Smooth muscle cell (in vitro differentiated cells): ENCODE data around the gene UFM1. TPM values are rescaled to one million over a fixed set of nuclear protein-coding genes. Genes with fewer than 3 reads are reported as not detected.
A peak's percentile ranks its signal among the peaks of the same experiment; 100 is the strongest.

Source experiments
- DNase-seq: peaks from one replicate; lab custom pipeline; 2025; ENCODE audit not compliant: unreplicated experiment; lab: John Stamatoyannopoulos, UW
- H2AFZ ChIP-seq: fragments of 200-600 bp; sonication (generic); 2 replicates; pipeline ENCODE4 v1.6.0; 2016; ENCODE audit warnings: antibody characterized with exemption, low read depth, mild to moderate bottlenecking
- H3F3A ChIP-seq: fragments of 200-600 bp; sonication (generic); 2 replicates; pipeline ENCODE4 v1.6.0; 2017; ENCODE audit warnings: antibody characterized with exemption, low read depth
- H3K27ac ChIP-seq: fragments of 200-600 bp; sonication (generic); 2 replicates; pipeline ENCODE4 v1.5.1; 2016; ENCODE audit warnings: low read depth, mild to moderate bottlenecking
- H3K27me3 ChIP-seq: fragments of 200-600 bp; sonication (generic); 2 replicates; pipeline ENCODE4 v1.6.1; 2016; ENCODE audit warnings: low read depth, mild to moderate bottlenecking
- H3K36me3 ChIP-seq: fragments of 200-600 bp; sonication (generic); 2 replicates; pipeline ENCODE4 v1.5.1; 2016; ENCODE audit warnings: low read depth
- H3K4me1 ChIP-seq: fragments of 200-600 bp; sonication (generic); 2 replicates; pipeline ENCODE4 v1.5.1; 2016; ENCODE audit warnings: low read depth
- H3K4me2 ChIP-seq: fragments of 200-600 bp; sonication (generic); 2 replicates; pipeline ENCODE4 v1.6.0; 2016; ENCODE audit warnings: mild to moderate bottlenecking
- H3K4me3 ChIP-seq: fragments of 200-600 bp; sonication (generic); 2 replicates; pipeline ENCODE4 v1.5.1; 2016; ENCODE audit warnings: mild to moderate bottlenecking
- H3K79me2 ChIP-seq: fragments of 200-600 bp; sonication (generic); 2 replicates; pipeline ENCODE4 v1.6.0; 2016; ENCODE audit warnings: low read depth, mild to moderate bottlenecking
- H3K9ac ChIP-seq: fragments of 200-600 bp; sonication (generic); 2 replicates; pipeline ENCODE4 v1.6.0; 2016; ENCODE audit warnings: low read depth
- H3K9me3 ChIP-seq: fragments of 200-600 bp; sonication (generic); replicated peaks from 2 replicates; pipeline ENCODE4 v1.5.1; 2016; ENCODE audit warnings: low read depth
- H4K20me1 ChIP-seq: fragments of 200-600 bp; sonication (generic); 2 replicates; pipeline ENCODE4 v1.6.0; 2016; ENCODE audit warnings: low read depth
- CTCF ChIP-seq: fragments of 200-600 bp; sonication (generic); IDR thresholded peaks from 2 replicates; pipeline ENCODE4 v1.5.1; 2017; ENCODE audit warnings: borderline replicate concordance, mild to moderate bottlenecking, antibody characterized with exemption; ENCODE audit not compliant: insufficient read depth, poor library complexity, severe bottlenecking
- WGBS: methylation state at CpG from one replicate; pipeline ENCODE4 v1.1.7; 2016; ENCODE audit warnings: low lambda C conversion rate; 5-methylcytosine and 5-hydroxymethylcytosine counted together
- polyA plus RNA-seq: library from polyadenylated mRNA; unstranded; fragments of >200 nt; fragmentation: Nextera tagmentation; extraction: Ambion mirVana; gene quantifications from 2 replicates; pipeline ENCODE4 v1.2.1, GENCODE V29; 2016
- total RNA-seq: library from RNA; depleted of rRNA; stranded (reverse); fragments of >200 nt; gene quantifications from 2 replicates; pipeline ENCODE4 v1.2.3, GENCODE V29; 2014

UFM1 gene
- total RNA-seq, result 135 and 179 TPM in 2 replicates
- 93.6 and 103 TPM in 2 replicates for polyA plus RNA-seq

DNA sequence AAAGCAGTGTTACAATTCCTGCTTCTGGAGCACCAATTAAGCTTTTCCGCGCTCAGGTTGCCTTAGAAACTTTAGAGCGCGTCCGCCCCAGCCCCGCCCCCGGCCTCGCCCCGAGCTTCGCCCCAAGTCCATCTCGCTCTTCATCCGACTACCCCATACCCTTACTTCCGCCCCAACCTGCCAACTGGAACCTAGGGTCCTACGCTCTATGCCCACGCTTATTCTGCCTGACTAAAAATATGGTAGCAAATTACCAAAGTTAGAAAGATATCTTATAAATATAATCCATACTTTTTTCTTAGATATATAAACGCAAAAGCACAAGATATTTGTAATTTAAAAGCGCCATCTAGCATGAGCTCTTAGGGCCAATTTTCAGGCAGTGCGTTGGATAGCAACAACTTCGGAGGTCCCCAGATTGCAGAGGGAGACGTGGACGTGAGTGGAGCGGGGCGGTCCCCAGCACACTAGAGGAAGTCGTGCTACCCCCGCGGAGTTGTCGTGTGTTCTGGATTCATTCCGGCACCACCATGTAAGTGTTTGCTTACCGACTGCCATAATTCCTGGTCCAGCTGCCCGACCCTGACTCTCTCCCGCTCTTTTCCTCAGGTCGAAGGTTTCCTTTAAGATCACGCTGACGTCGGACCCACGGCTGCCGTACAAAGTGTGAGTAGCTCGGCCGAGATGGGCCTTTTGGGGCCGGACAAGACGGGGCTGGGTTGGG, at the start of gene UFM1:
Gene UFM1, plus strand, starts transcription at position 462 of the 724 bp plus-strand sequence. Its CDS starts 69 bp downstream, at position 531.
- Histone ChIP-seq H3F3A (no peaks in the 10 kb centered on the region), H3K4me1 (peaks cover 12% of the 10 kb centered on the region), H3K4me2 (peak within 1 kb of the TSS; percentile 88), H3K4me3 (peak within 1 kb of the TSS; percentile 63), H2AFZ (peak within 1 kb of the TSS; percentile 88), H3K27me3 (no peaks in the 10 kb centered on the region), H3K9ac (peak within 1 kb of the TSS; percentile 90), H4K20me1 (peaks cover 40% of the 10 kb centered on the region), H3K36me3 (no peaks in the 10 kb centered on the region), H3K9me3 (no peaks in the 10 kb centered on the region), H3K27ac (peak within 1 kb of the TSS; percentile 98), H3K79me2 (peaks cover 43% of the 10 kb centered on the region)
- WGBS, result 1% methylated on average over 33 of the region's 41 CpGs
- DNase-seq, result peak; percentile 34
- no peak for TF ChIP-seq CTCF

DNA sequence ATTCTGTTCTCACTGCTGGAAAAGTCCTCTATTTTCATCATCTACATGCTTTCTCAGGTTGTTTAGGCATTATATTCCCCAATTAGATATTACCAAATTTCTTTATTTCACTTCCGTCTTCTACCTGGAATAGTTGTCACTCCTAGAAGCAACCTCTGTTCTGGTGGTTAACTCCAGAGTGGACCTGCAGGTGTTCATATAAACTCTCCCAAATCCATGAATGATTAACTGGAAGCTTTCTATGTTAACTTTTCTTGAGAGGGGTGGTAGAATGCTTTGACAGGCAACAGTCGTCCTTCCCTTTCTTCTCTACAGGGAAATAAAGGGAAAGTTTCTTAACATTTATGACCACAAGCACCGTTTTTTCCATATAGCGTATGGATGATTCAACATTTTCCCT, 48.4 kb upstream of the UFM1 start:
- no peak overlapping the region for H2AFZ ChIP-seq
- H4K20me1 ChIP-seq, result no peaks in the 10 kb centered on the region
- no peak overlapping the region for H3K4me2 ChIP-seq
- no peak overlapping the region for H3K4me3 ChIP-seq
- TF ChIP-seq CTCF, result no peak
- no peak overlapping the region for H3K27ac ChIP-seq
- H3K36me3 ChIP-seq, result no peaks in the 10 kb centered on the region
- H3K27me3 ChIP-seq, result no peaks in the 10 kb centered on the region
- H3K79me2 ChIP-seq, result no peaks in the 10 kb centered on the region
- no peaks in the 10 kb centered on the region for H3F3A ChIP-seq
- H3K9ac ChIP-seq, result no peak overlapping the region
- H3K9me3 ChIP-seq, result no peaks in the 10 kb centered on the region
- no peak for DNase-seq
- WGBS, result 95% methylated on average over 4 of the region's 4 CpGs
- no peaks in the 10 kb centered on the region for H3K4me1 ChIP-seq

DNA sequence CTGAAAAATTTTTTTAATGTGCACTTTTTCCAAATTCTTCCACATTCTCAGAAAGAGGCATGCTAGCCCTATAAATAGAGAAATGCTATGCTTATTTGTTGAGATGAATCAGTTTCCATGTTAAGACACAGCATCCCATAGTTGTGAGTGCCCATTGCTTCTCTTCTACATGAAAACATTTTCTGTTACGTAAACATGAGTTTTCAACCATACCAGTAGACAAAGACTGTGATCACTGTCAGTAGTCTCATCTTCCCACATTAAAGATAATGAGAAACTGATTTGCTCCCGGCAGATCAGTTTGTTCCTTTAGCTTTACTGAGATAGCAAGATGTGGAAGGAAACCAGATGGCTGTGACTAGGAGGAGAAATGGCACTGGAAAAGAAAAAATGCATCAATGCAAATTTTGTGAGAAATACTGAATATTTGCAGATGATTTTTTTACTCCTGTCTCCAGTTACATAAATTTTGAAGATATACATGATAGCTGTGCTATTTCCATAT, 45.8 kb upstream of the UFM1 start:
- Histone ChIP-seq H3K9me3 (no peaks in the 10 kb centered on the region), H3K27me3 (no peaks in the 10 kb centered on the region), H4K20me1 (no peaks in the 10 kb centered on the region), H3K79me2 (no peaks in the 10 kb centered on the region), H3K4me1 (no peaks in the 10 kb centered on the region), H3K4me3 (no peak overlapping the region), H3K4me2 (no peak overlapping the region), H3K9ac (no peak overlapping the region), H3F3A (no peaks in the 10 kb centered on the region), H3K36me3 (no peaks in the 10 kb centered on the region), H2AFZ (no peak overlapping the region), H3K27ac (no peak overlapping the region)
- no peak for DNase-seq
- no peak for TF ChIP-seq CTCF
- 34% methylated on average over 2 of the region's 2 CpGs for WGBS
